Measurements from ENCODE around the gene APCDD1L. TPM values are rescaled to one million over a fixed set of nuclear protein-coding genes. Genes with fewer than 3 reads are reported as not detected.
"Not testable (repeated sequence)": the region's sequence is repeated elsewhere in the genome, so short reads cannot be mapped to it uniquely, and the experiment has no call there.

The APCDD1L gene
- total RNA-seq, 6 experiments from 2014 or later = 14.5 to 43.3 (median 34.9) TPM

GRCh38 chr20:58431134-58431533, 84.1 kb downstream of the APCDD1L start:
- H3K4me3 Mint-ChIP-seq = no peak overlapping the region
- DNase-seq = peak; percentile 13
- peaks cover 54% of the 10 kb centered on the region for H3K4me1 Mint-ChIP-seq (ENCODE audit: low read depth)
- TF ChIP-seq CTCF (IDR thresholded peaks at IDR 0.05) = no peak
- H3K9me3 Mint-ChIP-seq = no peaks in the 10 kb centered on the region
- H3K27me3 Mint-ChIP-seq (ENCODE audit: insufficient read depth) = peaks cover 2% of the 10 kb centered on the region; the same call in 1 of the 2 replicates
- no peak overlapping the region for H3K27ac Mint-ChIP-seq
- H3K36me3 Mint-ChIP-seq (ENCODE audit: low read depth) = peaks cover 31% of the 10 kb centered on the region

- Mint-ChIP-seq H3K27ac (no peak overlapping the region), H3K27me3 (ENCODE audit: insufficient read depth) (peaks cover 2% of the 10 kb centered on the region; the same call in 1 of the 2 replicates), H3K36me3 (ENCODE audit: low read depth) (peaks cover 30% of the 10 kb centered on the region), H3K9me3 (no peaks in the 10 kb centered on the region), H3K4me3 (no peak overlapping the region), H3K4me1 (ENCODE audit: low read depth) (peaks cover 38% of the 10 kb centered on the region)
- TF ChIP-seq CTCF (IDR thresholded peaks at IDR 0.05) = no peak
- no peak for DNase-seq
Measured at GRCh38 chr20:58429303-58429702, 85.9 kb downstream of the APCDD1L start.

GRCh38 chr20:58428364-58428763, 86.8 kb downstream of the APCDD1L start:
- no peak for DNase-seq
- H3K27me3 Mint-ChIP-seq (ENCODE audit: insufficient read depth) = peaks cover 2% of the 10 kb centered on the region; the same call in 1 of the 2 replicates
- no peaks in the 10 kb centered on the region for H3K9me3 Mint-ChIP-seq
- H3K4me3 Mint-ChIP-seq = no peak overlapping the region
- TF ChIP-seq CTCF (IDR thresholded peaks at IDR 0.05) = no peak
- H3K36me3 Mint-ChIP-seq (ENCODE audit: low read depth) = peaks cover 29% of the 10 kb centered on the region
- no peak overlapping the region for H3K27ac Mint-ChIP-seq
- peaks cover 29% of the 10 kb centered on the region for H3K4me1 Mint-ChIP-seq (ENCODE audit: low read depth)

GRCh38 chr20:58427571-58427970, 87.6 kb downstream of the APCDD1L start:
- H3K4me3 Mint-ChIP-seq; H3K27ac Mint-ChIP-seq; H3K27me3 Mint-ChIP-seq (ENCODE audit: insufficient read depth); H3K9me3 Mint-ChIP-seq; DNase-seq: not testable (repeated sequence)
- Mint-ChIP-seq H3K36me3 (ENCODE audit: low read depth) (peaks cover 21% of the 10 kb centered on the region), H3K4me1 (ENCODE audit: low read depth) (peaks cover 21% of the 10 kb centered on the region)

- no peaks in the 10 kb centered on the region for H3K9me3 Mint-ChIP-seq
- peaks cover 25% of the 10 kb centered on the region for H3K4me1 Mint-ChIP-seq (ENCODE audit: low read depth)
- peaks cover 2% of the 10 kb centered on the region; the same call in 1 of the 2 replicates for H3K27me3 Mint-ChIP-seq (ENCODE audit: insufficient read depth)
- no peak overlapping the region for H3K4me3 Mint-ChIP-seq
- no peak for TF ChIP-seq CTCF (IDR thresholded peaks at IDR 0.05)
- no peak for DNase-seq
- no peak overlapping the region for H3K27ac Mint-ChIP-seq
- H3K36me3 Mint-ChIP-seq (ENCODE audit: low read depth) = peaks cover 27% of the 10 kb centered on the region
Measured at GRCh38 chr20:58424218-58424969, 90.8 kb downstream of the APCDD1L start.

GRCh38 chr20:58421497-58421850, 93.7 kb downstream of the APCDD1L start:
- H3K27ac Mint-ChIP-seq = no peak overlapping the region; the same call in 1 of the 2 replicates
- H3K4me1 Mint-ChIP-seq (ENCODE audit: low read depth) = peaks cover 38% of the 10 kb centered on the region
- TF ChIP-seq CTCF (IDR thresholded peaks at IDR 0.05) = no peak
- H3K36me3 Mint-ChIP-seq (ENCODE audit: low read depth) = peaks cover 31% of the 10 kb centered on the region
- no peak overlapping the region for H3K4me3 Mint-ChIP-seq
- H3K9me3 Mint-ChIP-seq = no peaks in the 10 kb centered on the region
- no peaks in the 10 kb centered on the region; the same call in 1 of the 2 replicates for H3K27me3 Mint-ChIP-seq (ENCODE audit: insufficient read depth)
- DNase-seq = no peak
